ENCODE results near the gene GIPC3.

DNA sequence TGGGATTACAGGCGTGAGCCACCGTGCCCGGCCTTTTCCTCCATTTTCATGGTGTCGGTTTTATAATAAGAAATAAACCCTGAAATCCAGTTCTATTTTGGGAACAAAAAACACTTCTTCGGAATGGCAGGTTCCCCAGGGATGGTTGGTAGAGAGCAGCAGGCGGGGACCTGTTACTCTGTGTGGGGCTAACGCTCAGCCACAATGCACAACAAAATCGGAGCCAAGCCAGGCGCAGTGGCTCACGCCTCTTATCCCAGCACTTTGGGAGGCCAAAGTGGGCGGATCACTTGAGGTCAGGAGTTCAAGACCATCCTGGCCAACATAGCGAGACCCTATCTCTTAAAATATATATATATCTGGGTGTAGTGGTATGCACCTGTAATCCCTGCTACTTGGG, 15.7 kb downstream of the GIPC3 start:
- TF ChIP-seq, protein P1, sequence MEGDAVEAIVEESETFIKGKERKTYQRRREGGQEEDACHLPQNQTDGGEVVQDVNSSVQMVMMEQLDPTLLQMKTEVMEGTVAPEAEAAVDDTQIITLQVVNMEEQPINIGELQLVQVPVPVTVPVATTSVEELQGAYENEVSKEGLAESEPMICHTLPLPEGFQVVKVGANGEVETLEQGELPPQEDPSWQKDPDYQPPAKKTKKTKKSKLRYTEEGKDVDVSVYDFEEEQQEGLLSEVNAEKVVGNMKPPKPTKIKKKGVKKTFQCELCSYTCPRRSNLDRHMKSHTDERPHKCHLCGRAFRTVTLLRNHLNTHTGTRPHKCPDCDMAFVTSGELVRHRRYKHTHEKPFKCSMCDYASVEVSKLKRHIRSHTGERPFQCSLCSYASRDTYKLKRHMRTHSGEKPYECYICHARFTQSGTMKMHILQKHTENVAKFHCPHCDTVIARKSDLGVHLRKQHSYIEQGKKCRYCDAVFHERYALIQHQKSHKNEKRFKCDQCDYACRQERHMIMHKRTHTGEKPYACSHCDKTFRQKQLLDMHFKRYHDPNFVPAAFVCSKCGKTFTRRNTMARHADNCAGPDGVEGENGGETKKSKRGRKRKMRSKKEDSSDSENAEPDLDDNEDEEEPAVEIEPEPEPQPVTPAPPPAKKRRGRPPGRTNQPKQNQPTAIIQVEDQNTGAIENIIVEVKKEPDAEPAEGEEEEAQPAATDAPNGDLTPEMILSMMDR (IDR thresholded peaks at IDR 0.05) = no peak
- TF ChIP-seq POLR2AphosphoS5 (IDR thresholded peaks at IDR 0.05) = no peak
- TF ChIP-seq POLR2A (IDR thresholded peaks at IDR 0.05) = no peak
